Measurements from ENCODE around the gene HEATR5B.
"Not testable (repeated sequence)": the region's sequence is repeated elsewhere in the genome, so short reads cannot be mapped to it uniquely, and the experiment has no call there.

Gene HEATR5B

GRCh38 chr2:36952748-36953197 is 131.4 kb downstream of the HEATR5B start:
- H3K27me3 ChIP-seq (replicated peaks in 2 of 5; ENCODE audit: control insufficient read depth in 4 of 5, insufficient read depth in 5 of 5, low read length in 4 of 5): no peaks in the 10 kb centered on the region
- no peak for DNase-seq
- 100% methylated on average over 1 of the region's 3 CpGs for WGBS (ENCODE audit: insufficient coverage)
- peaks cover 0 to 8% (median 3%) of the 10 kb centered on the region in 4 experiments for H3K4me1 ChIP-seq (ENCODE audit: control extremely low read depth in 1 of 4, control insufficient read depth in 4 of 4, insufficient read depth in 4 of 4, low read length in 3 of 4)
- no peaks in the 10 kb centered on the region for H3K9me3 ChIP-seq (ENCODE audit: control extremely low read depth in 1 of 5, control insufficient read depth in 4 of 5, insufficient read depth in 2 of 5, low read depth in 1 of 5, low read length in 4 of 5)
- peaks cover 0 to 5% (median 1%) of the 10 kb centered on the region in 4 experiments for H3K36me3 ChIP-seq (ENCODE audit: control insufficient read depth in 4 of 4, insufficient read depth in 4 of 4, low read length in 3 of 4)
- ChIA-PET POLR2A (no interaction called here), CTCF (no interaction called here)
- H3K27ac ChIP-seq (ENCODE audit: insufficient read depth in 1 of 2, low read depth in 1 of 2, low read length in 2 of 2, poor library complexity in 1 of 2, severe bottlenecking in 2 of 2): no peak overlapping the region
- H3K4me3 ChIP-seq (ENCODE audit: control insufficient read depth in 1 of 7, extremely low read depth in 1 of 7, insufficient read depth in 4 of 7, low read depth in 2 of 7, low read length in 6 of 7): no peak overlapping the region

- Histone ChIP-seq H3K36me3 (ENCODE audit: control insufficient read depth in 4 of 4, insufficient read depth in 4 of 4, low read length in 3 of 4) (peaks cover 0 to 5% (median 1%) of the 10 kb centered on the region in 4 experiments), H3K4me3 (ENCODE audit: control insufficient read depth in 1 of 7, extremely low read depth in 1 of 7, insufficient read depth in 4 of 7, low read depth in 2 of 7, low read length in 6 of 7) (no peak overlapping the region), H3K9me3 (ENCODE audit: control extremely low read depth in 1 of 5, control insufficient read depth in 4 of 5, insufficient read depth in 2 of 5, low read depth in 1 of 5, low read length in 4 of 5) (no peaks in the 10 kb centered on the region), H3K27me3 (replicated peaks in 2 of 5; ENCODE audit: control insufficient read depth in 4 of 5, insufficient read depth in 5 of 5, low read length in 4 of 5) (no peaks in the 10 kb centered on the region), H3K27ac (ENCODE audit: insufficient read depth in 1 of 2, low read depth in 1 of 2, low read length in 2 of 2, poor library complexity in 1 of 2, severe bottlenecking in 2 of 2) (no peak overlapping the region), H3K4me1 (ENCODE audit: control extremely low read depth in 1 of 4, control insufficient read depth in 4 of 4, insufficient read depth in 4 of 4, low read length in 3 of 4) (peaks cover 0 to 8% (median 3%) of the 10 kb centered on the region in 4 experiments)
- DNase-seq: peak in 1 of 3 donors; percentile 26
- 97% methylated on average over 6 of the region's 7 CpGs for WGBS (ENCODE audit: insufficient coverage)
- ChIA-PET POLR2A (no interaction called here), CTCF (interaction anchor here (0.8 to 2.1 kb wide), 2 partner anchors 8 to 11 kb away, joined by 3 to 6 read pairs; no protein-coding TSS in a partner anchor)
These were observed 132.6 kb downstream of the HEATR5B start for GRCh38 chr2:36951574-36951973.

GRCh38 chr2:36951027-36951518 is 133.1 kb downstream of the HEATR5B start:
- H3K36me3 ChIP-seq (ENCODE audit: control insufficient read depth in 4 of 4, insufficient read depth in 4 of 4, low read length in 3 of 4): peaks cover 0 to 5% (median 1%) of the 10 kb centered on the region in 4 experiments
- no peaks in the 10 kb centered on the region for H3K9me3 ChIP-seq (ENCODE audit: control extremely low read depth in 1 of 5, control insufficient read depth in 4 of 5, insufficient read depth in 2 of 5, low read depth in 1 of 5, low read length in 4 of 5)
- peak overlapping the region in 1 of 2 experiments; percentile 25 for H3K27ac ChIP-seq (ENCODE audit: insufficient read depth in 1 of 2, low read depth in 1 of 2, low read length in 2 of 2, poor library complexity in 1 of 2, severe bottlenecking in 2 of 2)
- ChIA-PET POLR2A (no interaction called here), CTCF (interaction anchor here (0.8 to 2.1 kb wide), 2 partner anchors 8 to 11 kb away, joined by 3 to 6 read pairs; no protein-coding TSS in a partner anchor)
- WGBS (ENCODE audit: insufficient coverage): no CpG with 5 or more reads among the region's 2 CpGs
- peaks cover 0 to 8% (median 3%) of the 10 kb centered on the region in 4 experiments for H3K4me1 ChIP-seq (ENCODE audit: control extremely low read depth in 1 of 4, control insufficient read depth in 4 of 4, insufficient read depth in 4 of 4, low read length in 3 of 4)
- peak in 2 of 3 donors; percentile 17 to 41 for DNase-seq
- H3K4me3 ChIP-seq (ENCODE audit: control insufficient read depth in 1 of 7, extremely low read depth in 1 of 7, insufficient read depth in 4 of 7, low read depth in 2 of 7, low read length in 6 of 7): no peak overlapping the region
- no peaks in the 10 kb centered on the region for H3K27me3 ChIP-seq (replicated peaks in 2 of 5; ENCODE audit: control insufficient read depth in 4 of 5, insufficient read depth in 5 of 5, low read length in 4 of 5)

GRCh38 chr2:36949845-36950244 is 134.3 kb downstream of the HEATR5B start:
- Histone ChIP-seq H3K4me1 (ENCODE audit: control extremely low read depth in 1 of 4, control insufficient read depth in 4 of 4, insufficient read depth in 4 of 4, low read length in 3 of 4) (peaks cover 0 to 8% (median 3%) of the 10 kb centered on the region in 4 experiments), H3K27ac (ENCODE audit: insufficient read depth in 1 of 2, low read depth in 1 of 2, low read length in 2 of 2, poor library complexity in 1 of 2, severe bottlenecking in 2 of 2) (no peak overlapping the region), H3K36me3 (ENCODE audit: control insufficient read depth in 4 of 4, insufficient read depth in 4 of 4, low read length in 3 of 4) (peaks cover 0 to 4% (median 1%) of the 10 kb centered on the region in 4 experiments), H3K27me3 (replicated peaks in 2 of 5; ENCODE audit: control insufficient read depth in 4 of 5, insufficient read depth in 5 of 5, low read length in 4 of 5) (no peaks in the 10 kb centered on the region), H3K9me3 (ENCODE audit: control extremely low read depth in 1 of 5, control insufficient read depth in 4 of 5, insufficient read depth in 2 of 5, low read depth in 1 of 5, low read length in 4 of 5) (no peaks in the 10 kb centered on the region), H3K4me3 (ENCODE audit: control insufficient read depth in 1 of 7, extremely low read depth in 1 of 7, insufficient read depth in 4 of 7, low read depth in 2 of 7, low read length in 6 of 7) (no peak overlapping the region)
- DNase-seq: no peak
- ChIA-PET POLR2A (no interaction called here), CTCF (interaction anchor here (1.0 kb wide), 1 partner anchor 11 kb away, joined by 3 read pairs; no protein-coding TSS in a partner anchor)
- 67% methylated on average over 1 of the region's 1 CpG for WGBS (ENCODE audit: insufficient coverage)

- 83% methylated on average over 5 of the region's 10 CpGs for WGBS (ENCODE audit: insufficient coverage)
- H3K4me1 ChIP-seq (ENCODE audit: control extremely low read depth in 1 of 4, control insufficient read depth in 4 of 4, insufficient read depth in 4 of 4, low read length in 3 of 4); POLR2A ChIA-PET; H3K36me3 ChIP-seq (ENCODE audit: control insufficient read depth in 4 of 4, insufficient read depth in 4 of 4, low read length in 3 of 4); H3K27ac ChIP-seq (ENCODE audit: insufficient read depth in 1 of 2, low read depth in 1 of 2, low read length in 2 of 2, poor library complexity in 1 of 2, severe bottlenecking in 2 of 2); H3K27me3 ChIP-seq (replicated peaks in 2 of 5; ENCODE audit: control insufficient read depth in 4 of 5, insufficient read depth in 5 of 5, low read length in 4 of 5); H3K9me3 ChIP-seq (ENCODE audit: control extremely low read depth in 1 of 5, control insufficient read depth in 4 of 5, insufficient read depth in 2 of 5, low read depth in 1 of 5, low read length in 4 of 5); CTCF ChIA-PET; DNase-seq; H3K4me3 ChIP-seq (ENCODE audit: control insufficient read depth in 1 of 7, extremely low read depth in 1 of 7, insufficient read depth in 4 of 7, low read depth in 2 of 7, low read length in 6 of 7): not testable (repeated sequence)
These were observed 138.9 kb downstream of the HEATR5B start for GRCh38 chr2:36945240-36945639.

- ChIA-PET POLR2A (interaction anchor here (0.5 kb wide), 1 partner anchor 46 kb away, joined by 5 read pairs; no protein-coding TSS in a partner anchor), CTCF (no interaction called here)
- Histone ChIP-seq H3K9me3 (ENCODE audit: control extremely low read depth in 1 of 5, control insufficient read depth in 4 of 5, insufficient read depth in 2 of 5, low read depth in 1 of 5, low read length in 4 of 5) (no peaks in the 10 kb centered on the region), H3K27me3 (replicated peaks in 2 of 5; ENCODE audit: control insufficient read depth in 4 of 5, insufficient read depth in 5 of 5, low read length in 4 of 5) (no peaks in the 10 kb centered on the region), H3K4me3 (ENCODE audit: control insufficient read depth in 1 of 7, extremely low read depth in 1 of 7, insufficient read depth in 4 of 7, low read depth in 2 of 7, low read length in 6 of 7) (no peak overlapping the region), H3K27ac (ENCODE audit: insufficient read depth in 1 of 2, low read depth in 1 of 2, low read length in 2 of 2, poor library complexity in 1 of 2, severe bottlenecking in 2 of 2) (no peak overlapping the region), H3K4me1 (ENCODE audit: control extremely low read depth in 1 of 4, control insufficient read depth in 4 of 4, insufficient read depth in 4 of 4, low read length in 3 of 4) (no peaks in the 10 kb centered on the region), H3K36me3 (ENCODE audit: control insufficient read depth in 4 of 4, insufficient read depth in 4 of 4, low read length in 3 of 4) (no peaks in the 10 kb centered on the region)
- no CpG with 5 or more reads among the region's 4 CpGs for WGBS (ENCODE audit: insufficient coverage)
- no peak for DNase-seq
These were observed 142.3 kb downstream of the HEATR5B start for GRCh38 chr2:36941867-36942266.

- H3K4me1 ChIP-seq (ENCODE audit: control extremely low read depth in 1 of 4, control insufficient read depth in 4 of 4, insufficient read depth in 4 of 4, low read length in 3 of 4); H3K4me3 ChIP-seq (ENCODE audit: control insufficient read depth in 1 of 7, extremely low read depth in 1 of 7, insufficient read depth in 4 of 7, low read depth in 2 of 7, low read length in 6 of 7); H3K9me3 ChIP-seq (ENCODE audit: control extremely low read depth in 1 of 5, control insufficient read depth in 4 of 5, insufficient read depth in 2 of 5, low read depth in 1 of 5, low read length in 4 of 5); DNase-seq; H3K27me3 ChIP-seq (replicated peaks in 2 of 5; ENCODE audit: control insufficient read depth in 4 of 5, insufficient read depth in 5 of 5, low read length in 4 of 5); H3K27ac ChIP-seq (ENCODE audit: insufficient read depth in 1 of 2, low read depth in 1 of 2, low read length in 2 of 2, poor library complexity in 1 of 2, severe bottlenecking in 2 of 2); H3K36me3 ChIP-seq (ENCODE audit: control insufficient read depth in 4 of 4, insufficient read depth in 4 of 4, low read length in 3 of 4); CTCF ChIA-PET; POLR2A ChIA-PET: not testable (repeated sequence)
These were observed 147.6 kb downstream of the HEATR5B start for GRCh38 chr2:36936526-36936925.

Measured in common myeloid progenitor, CD34-positive (primary cell).